GM18868 (cell line): ENCODE measurements around the gene KPNA4.
"Not testable (repeated sequence)": the region's sequence is repeated elsewhere in the genome, so short reads cannot be mapped to it uniquely, and the experiment has no call there.

ENCODE experiments used
- ATAC-seq: cut with Tn5 transposase; IDR thresholded peaks from one replicate; pipeline ENCODE4 v1.9.1; 2021; ENCODE audit warnings: mild to moderate bottlenecking, moderate library complexity; ENCODE audit not compliant: unreplicated experiment

KPNA4 gene

GRCh38 chr3:160454995-160455394 is 110.4 kb downstream of the KPNA4 start:
- ATAC-seq: no peak

- not testable (repeated sequence) for ATAC-seq
Observed at GRCh38 chr3:160452251-160452650, 113.1 kb downstream of the KPNA4 start.

GRCh38 chr3:160451602-160452001 is 113.8 kb downstream of the KPNA4 start:
- ATAC-seq: no peak

GRCh38 chr3:160450846-160451245 is 114.5 kb downstream of the KPNA4 start:
- ATAC-seq: no peak

- ATAC-seq: peak; percentile 95
Observed at GRCh38 chr3:160449636-160450598, 115.5 kb downstream of the KPNA4 start, which contains the start of gene TRIM59. Gene TRIM59 (minus strand): TSS chr3:160449786. CDS start chr3:160439183, 10,603 bp downstream.

- ATAC-seq: peak; percentile 44
Observed at GRCh38 chr3:160448845-160449635, 116.3 kb downstream of the KPNA4 start.

- no peak for ATAC-seq
Observed at GRCh38 chr3:160447544-160447943, 117.8 kb downstream of the KPNA4 start.

- no peak for ATAC-seq
Observed at GRCh38 chr3:160446522-160447056, 118.8 kb downstream of the KPNA4 start.

- no peak for ATAC-seq
Observed at GRCh38 chr3:160445854-160446253, 119.5 kb downstream of the KPNA4 start.
